Left hindlimb (tissue), 1 donor: ENCODE results near the gene ATP6V1F.
"Not testable (repeated sequence)": the region's sequence is repeated elsewhere in the genome, so short reads cannot be mapped to it uniquely, and the experiment has no call there.

Source experiments
- DNase-seq: peaks from one replicate; pipeline ENCODE4 v3.0.0-alpha.2; 2018

The ATP6V1F gene

GRCh38 chr7:128903621-128904361 lies 41.1 kb downstream of the ATP6V1F start:
- no peak for DNase-seq

- no peak for DNase-seq
These were observed 41.9 kb downstream of the ATP6V1F start for GRCh38 chr7:128904381-128905197.

- no peak for DNase-seq
These were observed 43.5 kb downstream of the ATP6V1F start for GRCh38 chr7:128906001-128906765.

GRCh38 chr7:128906766-128907559 lies 44.3 kb downstream of the ATP6V1F start:
- no peak for DNase-seq

- DNase-seq = no peak
These were observed 46.3 kb downstream of the ATP6V1F start for GRCh38 chr7:128908750-128909624.

- DNase-seq = no peak
These were observed 47.2 kb downstream of the ATP6V1F start for GRCh38 chr7:128909625-128910568.

GRCh38 chr7:128910569-128910945 lies 47.9 kb downstream of the ATP6V1F start, which contains the start of gene KCP:
KCP (minus strand) TSS chr7:128910709; CDS start chr7:128910676, 33 bp downstream.
- DNase-seq = no peak

GRCh38 chr7:128911423-128912031 lies 48.9 kb downstream of the ATP6V1F start:
- peak; percentile 69 for DNase-seq

GRCh38 chr7:128912281-128912680 lies 49.6 kb downstream of the ATP6V1F start:
- no peak for DNase-seq

- DNase-seq = not testable (repeated sequence)
These were observed 50.2 kb downstream of the ATP6V1F start for GRCh38 chr7:128912709-128913495.

GRCh38 chr7:128913870-128914565 lies 51.4 kb downstream of the ATP6V1F start:
- DNase-seq = no peak

GRCh38 chr7:128914566-128915151 lies 52.0 kb downstream of the ATP6V1F start:
- no peak for DNase-seq

- DNase-seq = no peak
These were observed 52.7 kb downstream of the ATP6V1F start for GRCh38 chr7:128915271-128915819.
